COR-L47 (cell line): ENCODE results near the gene CACNA1S.
A peak's percentile ranks its signal among the peaks of the same experiment; 100 is the strongest.

Experiments
- DNase-seq: peaks from one replicate; lab custom pipeline; 2025; lab: John Stamatoyannopoulos, UW

Gene CACNA1S

DNA sequence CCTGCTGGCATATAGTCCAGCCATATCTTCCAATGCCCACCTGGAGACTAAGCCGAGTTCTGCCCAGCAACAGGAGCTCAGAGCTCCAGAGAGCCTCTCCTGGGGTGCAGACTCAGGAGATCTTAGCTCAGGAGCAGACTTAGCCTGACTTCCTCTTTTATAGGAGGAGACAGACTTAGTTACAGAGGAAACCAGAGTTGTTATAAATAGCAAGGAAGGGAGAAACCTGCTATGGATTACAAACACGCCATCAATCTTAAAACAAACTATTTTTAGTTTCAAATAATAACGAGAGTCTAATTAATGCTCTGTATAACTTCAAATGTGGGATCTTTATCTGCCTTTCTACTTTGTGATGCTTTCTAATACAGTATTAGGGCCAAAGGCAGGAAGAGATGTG is 85.4 kb downstream of the CACNA1S start:
- no peak for DNase-seq

DNA sequence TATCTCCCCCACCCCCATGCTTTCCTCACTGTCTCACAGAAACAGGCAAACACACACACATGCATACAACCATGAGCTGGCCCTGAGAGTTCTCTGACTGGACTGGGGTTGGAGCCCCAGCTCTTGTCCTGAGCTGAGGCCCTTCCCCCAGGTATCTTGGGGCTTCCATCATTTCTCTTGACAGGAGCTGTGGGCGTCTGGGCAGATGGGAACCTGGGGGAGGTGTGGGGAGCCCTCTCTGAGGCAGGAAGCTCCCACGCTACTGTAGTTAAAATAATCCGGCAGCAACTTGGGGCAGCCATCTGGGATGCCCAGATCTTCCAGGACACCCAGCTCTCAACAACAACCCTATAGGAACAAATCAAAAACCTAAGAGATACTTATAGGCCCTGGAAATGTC is 86.0 kb downstream of the CACNA1S start:
- no peak for DNase-seq

DNA sequence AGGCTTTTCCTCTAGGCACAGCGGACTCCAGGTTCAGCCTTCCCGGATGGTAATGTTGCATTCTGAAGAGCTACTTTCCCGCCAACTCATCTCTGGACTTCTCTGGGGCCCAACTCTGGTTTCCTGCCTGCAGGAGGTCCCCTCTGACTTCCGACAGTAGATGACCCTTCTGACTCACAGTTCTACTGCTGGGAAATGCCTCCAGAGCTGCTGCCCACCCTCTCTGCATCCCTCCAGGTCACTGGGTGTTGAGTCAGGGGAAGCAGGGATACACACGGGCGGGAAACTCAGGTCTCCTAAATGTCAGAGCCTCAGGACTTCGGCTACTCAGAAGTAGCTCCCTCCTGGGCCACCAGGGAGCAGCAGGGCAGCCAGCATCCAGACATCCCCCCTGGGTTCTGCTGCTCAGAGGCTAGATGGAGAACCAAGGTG is 86.6 kb downstream of the CACNA1S start:
- no peak for DNase-seq

DNA sequence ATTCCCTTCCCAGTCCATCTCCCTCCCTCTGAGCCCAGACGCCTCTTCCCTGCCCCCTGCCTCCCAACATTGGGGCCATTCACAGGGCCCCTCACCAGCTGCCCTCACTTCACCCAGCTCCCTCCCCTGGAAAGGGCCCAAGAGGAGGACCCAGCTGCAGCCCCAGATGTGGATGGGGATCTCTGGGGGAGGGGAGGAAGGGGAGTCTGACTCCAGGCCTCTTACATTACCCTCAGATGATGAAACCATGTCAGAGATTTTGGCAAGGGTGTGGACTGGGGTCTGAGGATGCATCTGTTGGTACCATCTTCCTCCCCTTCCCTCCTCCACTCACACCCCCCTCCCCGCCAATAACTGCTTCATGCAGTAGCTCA is 87.6 kb downstream of the CACNA1S start:
- DNase-seq: no peak

DNA sequence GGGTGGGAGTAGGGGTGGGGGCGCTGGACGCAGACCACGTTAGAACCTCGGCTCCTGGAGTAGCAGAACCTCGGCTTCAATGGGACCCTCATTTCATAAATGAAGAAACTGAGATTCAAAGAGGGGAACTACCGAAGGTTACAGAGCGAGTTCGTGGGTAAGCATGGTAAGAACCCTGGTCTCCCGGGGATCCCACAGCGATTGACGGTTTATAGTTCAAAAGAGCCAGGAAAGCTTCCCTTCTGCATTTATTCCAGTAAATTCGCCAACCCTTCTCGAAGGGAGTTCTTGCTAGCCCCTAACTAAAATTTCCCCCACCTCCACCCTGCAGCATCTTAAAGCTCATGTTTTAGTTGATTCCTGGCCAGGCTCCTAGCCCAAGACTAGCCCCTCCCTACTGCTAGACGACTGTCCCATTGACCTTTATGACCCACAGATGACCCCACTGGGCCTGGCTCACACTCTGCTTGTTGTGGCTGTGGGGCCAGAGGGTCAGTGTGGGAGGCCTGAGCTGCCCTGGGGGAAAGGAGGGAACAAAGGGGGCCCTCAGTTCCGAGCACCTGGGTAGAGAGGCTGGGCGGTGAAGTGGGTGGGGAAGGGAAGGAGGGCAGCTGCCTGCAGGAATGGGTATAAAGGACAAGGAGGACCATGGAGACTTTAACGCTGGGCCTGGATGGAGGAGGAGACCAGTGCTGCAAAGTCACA is 88.2 kb downstream of the CACNA1S start:
- no peak for DNase-seq

DNA sequence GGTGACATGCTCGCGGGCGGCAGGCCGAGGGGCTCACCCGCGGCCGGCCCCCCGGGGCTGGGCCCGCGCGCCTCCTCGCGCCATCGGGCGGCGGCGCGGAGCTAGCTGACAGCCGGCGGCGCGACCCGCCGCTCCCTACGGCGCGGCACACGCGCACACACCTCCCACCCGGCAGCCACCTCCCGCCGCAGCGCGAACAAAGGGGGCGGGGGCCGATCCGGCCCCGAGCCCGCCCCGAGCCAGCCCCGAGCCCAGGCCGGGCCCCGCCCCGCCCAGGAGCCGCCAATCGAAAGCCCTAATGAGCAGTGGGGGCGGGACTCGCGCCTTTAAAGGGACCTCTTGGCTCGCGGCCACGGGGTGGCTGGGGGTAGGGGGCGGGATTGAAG is 88.7 kb downstream of the CACNA1S start, which contains the start of gene KIF21B:
Gene KIF21B, minus strand, starts transcription at position 198 of the 386 bp plus-strand sequence. CDS start 331 bp downstream, outside the sequence.
- DNase-seq: peak; percentile 76

DNA sequence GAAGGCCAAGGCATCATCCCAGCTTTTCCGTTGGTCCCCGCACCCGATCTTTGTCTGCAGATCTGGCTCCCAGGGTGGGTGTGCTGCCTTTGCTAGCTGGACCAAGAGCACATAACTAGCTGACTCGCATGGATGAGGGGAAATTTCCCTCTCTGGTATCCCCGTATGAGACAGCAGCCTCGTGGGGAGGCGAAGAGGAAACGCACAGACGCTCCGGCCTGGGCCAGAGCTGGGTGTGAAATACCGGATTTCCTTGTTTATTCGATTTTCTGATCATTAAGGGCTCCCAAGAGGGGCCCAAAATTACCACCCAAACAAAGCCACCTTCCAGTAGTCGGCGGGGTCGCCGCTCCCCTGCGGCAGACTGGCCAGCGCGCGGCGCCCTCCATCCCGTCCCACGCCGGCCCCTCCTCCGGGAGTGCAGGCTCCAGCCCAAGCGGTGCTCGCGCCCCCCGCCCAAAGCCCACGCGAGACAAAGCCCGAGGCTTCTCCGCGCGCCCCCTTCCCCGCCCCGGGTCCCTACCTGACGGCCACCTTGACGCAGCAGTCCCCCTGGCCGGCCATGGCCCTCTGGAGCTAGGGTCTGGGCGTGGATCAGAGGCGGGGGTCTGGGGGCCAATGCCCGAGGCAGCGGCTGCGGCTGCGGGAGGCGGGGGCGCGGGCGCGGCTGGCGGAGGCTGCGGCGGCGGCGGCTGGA is 89.3 kb downstream of the CACNA1S start:
- DNase-seq: peak; percentile 50

DNA sequence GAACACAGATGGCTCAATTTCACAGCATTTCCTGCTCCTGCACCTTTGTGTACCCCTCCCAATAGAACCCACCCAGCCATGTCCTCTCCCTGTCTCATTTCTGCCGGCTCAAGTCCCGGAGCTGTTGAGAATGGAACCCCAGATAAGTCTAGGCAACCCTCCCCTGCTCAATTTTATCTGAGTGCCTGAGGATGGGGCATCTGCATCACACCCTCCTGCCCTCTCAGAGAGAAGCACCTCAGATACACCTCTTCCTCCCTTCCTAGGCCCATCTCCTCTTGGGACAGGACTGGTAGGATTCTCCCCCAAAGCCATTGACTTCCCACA is 89.8 kb downstream of the CACNA1S start:
- no peak for DNase-seq

DNA sequence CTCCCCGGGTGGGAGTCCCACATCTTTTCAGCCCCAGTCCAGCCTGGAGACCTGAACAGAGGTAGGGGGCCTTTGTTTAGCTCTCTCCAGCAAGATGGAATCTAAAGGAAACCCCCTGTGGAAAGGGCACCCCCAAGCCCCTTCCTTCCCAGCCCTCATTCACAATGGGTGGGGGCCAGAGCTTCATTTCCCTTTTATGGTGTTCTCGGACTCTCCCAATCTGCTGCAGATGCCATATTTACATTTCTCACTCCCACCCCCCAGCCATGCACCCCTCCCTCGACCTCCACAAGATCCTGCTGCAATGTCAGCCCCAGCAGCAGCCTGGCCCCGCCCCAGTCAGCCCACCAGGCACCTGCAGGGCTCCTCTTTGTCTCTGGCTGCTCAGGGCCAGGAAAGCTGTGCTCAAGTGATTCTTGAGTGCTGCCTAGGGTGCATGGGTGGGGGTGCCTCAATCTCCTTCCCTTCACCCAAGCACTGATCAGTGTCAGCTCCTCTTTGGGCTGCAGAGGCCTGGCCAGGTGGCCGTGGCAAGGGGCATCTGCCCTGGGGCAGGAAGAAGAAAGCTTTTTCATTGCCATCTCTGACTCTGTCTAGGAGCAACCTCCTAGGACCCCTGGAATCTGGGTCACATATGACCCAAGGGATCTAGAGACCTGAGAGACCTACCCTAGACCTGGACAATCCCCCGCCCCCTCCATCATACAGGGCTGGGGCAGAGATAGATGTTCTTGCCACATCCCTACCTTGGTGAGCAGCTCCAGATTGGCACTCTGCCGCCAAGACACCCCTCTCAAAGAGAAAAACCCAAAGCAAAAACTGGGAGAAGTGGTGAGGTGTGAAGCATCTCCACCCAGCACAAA is 90.4 kb downstream of the CACNA1S start:
- peak; percentile 18 for DNase-seq

DNA sequence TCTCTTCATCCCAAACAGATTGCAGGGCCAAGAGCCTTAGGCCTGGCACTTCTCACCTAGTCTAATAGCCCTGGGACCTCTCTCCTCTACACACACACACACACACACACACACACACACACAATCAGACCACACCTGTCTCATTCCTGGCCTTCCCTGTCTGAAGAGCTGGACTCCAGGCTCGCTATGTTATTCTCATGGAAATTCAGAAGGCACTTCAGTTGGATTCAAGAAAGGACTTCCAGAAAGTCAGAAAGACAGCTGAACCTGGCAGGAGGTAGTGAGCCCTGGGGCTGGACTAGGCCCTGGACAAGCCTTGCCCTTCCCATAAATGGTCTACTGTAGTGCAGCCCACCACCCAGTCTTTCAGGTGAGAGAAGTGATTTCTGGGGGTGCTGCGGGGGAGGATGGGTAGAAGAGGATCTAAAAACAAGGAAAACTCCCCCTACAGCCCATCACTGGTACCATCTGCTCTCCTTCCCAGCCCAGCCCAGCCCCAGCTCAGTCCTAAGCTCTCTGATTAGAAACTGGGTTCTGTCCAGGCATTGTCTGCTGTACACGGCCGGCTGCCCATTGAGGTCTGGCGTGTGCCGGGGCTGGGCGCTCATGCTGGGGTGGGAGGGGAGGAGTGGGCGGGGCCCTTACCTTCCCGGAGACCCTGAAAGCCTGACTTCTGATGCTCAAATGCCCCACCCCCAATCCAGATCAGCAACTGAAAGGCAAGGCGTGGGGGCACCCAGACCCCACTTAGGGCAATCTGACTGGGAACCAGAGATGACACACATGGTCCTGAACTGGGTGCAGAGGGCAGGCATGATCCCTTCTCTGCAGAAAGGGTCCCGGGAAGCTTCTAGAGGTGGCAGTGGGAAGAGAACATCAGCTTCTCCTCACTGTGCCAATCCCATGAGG is 91.3 kb downstream of the CACNA1S start:
- DNase-seq: no peak

DNA sequence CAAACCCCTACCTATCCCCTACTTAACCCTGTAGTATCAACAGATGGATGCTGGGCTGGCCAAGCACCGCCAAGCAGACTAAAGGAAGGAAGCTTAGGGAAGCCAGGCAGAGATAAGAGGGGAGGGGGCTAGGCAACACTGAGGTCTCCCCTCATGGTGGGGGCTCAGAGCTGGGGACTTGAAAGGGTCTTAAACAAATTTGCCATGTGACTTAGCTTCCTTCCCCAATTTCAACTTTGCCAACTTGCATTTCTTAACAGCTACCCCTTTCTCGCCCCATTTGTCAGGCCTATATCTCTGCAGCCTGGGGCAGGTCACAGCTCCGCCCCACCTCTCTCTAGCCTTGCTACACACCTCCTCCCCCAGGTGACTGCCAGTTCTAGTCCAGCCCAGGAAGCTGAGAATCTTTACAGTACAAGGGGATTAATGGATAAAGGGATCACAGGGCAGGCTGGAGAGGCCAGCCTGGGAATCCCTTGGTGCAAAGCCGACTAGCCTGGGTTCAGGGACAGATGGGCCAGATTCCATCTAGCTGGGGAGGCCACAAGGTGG is 92.1 kb downstream of the CACNA1S start:
- no peak for DNase-seq

DNA sequence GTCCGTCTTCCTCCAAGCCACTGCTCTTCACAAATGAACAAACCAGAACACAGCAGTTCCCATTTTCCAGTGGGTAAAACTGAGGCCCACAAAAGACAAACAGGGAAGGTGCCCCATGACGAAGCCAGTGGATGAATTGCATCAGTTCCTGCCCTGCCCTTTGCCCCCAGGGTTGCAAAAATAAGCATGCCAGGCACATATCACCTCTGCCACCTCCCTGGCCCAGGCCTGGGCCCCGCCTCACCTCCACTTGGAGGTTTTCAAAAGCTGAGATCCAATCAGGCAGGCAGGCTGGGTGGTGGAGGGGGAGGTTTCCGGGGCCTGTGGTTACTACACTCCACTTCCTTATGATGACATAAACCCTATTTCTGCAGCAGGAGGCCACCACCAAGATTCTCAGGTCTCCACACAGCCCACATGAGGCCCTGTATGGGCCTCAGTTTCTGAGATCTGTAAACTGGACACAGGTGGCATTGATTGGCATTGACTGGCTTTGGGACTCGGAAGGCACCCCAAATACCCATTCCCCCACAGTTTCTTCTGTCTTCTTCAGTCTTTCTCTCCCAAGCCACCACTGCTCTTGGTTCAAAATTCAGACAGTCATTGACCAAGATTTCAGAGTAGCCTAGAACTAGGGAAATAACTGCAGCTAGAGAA is 92.8 kb downstream of the CACNA1S start:
- DNase-seq: no peak

DNA sequence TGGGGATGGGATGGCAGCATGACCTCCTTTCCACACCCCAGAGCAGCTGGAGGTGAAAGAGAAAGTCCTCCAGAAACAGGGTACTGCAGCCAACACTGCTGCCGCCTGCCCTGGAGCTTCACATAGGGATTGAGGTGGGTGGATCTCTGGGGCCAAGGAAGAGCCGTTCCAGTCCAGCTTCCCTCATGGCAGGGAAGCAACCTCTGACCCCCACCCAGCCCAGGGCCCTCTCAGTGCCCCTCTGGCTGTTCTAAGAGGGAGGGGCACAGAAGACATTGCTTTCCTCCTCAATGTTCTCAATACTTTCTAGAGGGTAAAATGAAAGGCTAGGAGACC is 94.4 kb downstream of the CACNA1S start:
- no peak for DNase-seq

DNA sequence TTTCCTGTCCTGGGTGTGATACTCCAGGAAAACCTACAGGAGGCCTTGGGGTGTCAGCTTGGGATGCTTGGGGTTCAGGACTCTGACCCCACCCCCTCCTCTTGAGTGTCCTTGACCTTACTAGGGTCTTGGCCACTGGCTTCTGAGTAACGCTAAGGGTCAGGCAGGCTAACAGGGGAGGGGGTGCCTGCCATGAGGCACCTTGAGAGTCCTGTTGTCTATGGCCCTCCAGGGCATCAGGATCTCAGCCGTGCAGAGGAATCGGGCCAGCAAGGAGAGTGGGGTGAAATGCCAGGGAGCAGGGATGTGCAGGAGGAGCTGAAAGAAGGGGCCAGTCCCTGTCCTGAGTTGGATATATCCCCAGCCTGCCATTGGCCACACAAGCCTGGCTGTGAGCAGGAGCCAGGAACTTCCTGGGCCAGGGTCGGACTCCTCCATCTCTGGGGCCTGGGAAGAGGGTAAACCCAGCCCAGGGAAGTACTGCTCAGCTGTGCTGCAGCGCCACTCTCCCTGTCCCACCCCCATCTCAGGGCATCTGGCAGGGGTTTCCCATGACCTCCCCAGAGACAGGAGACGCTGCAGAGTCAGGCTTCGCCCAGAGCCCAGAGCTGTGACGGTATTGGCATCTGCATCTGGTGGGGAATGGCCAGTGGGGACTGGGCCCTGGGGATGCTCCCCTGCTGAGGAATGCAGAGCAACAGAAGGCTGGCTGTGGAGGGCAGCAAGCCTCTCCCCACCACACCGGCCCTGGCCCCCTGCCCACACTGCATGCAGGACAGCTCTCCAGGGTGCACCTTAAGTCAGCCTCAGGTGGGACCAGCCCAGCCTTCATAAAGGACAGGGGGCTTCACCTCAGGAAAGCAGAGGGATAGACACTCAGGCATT is 95.0 kb downstream of the CACNA1S start:
- no peak for DNase-seq

DNA sequence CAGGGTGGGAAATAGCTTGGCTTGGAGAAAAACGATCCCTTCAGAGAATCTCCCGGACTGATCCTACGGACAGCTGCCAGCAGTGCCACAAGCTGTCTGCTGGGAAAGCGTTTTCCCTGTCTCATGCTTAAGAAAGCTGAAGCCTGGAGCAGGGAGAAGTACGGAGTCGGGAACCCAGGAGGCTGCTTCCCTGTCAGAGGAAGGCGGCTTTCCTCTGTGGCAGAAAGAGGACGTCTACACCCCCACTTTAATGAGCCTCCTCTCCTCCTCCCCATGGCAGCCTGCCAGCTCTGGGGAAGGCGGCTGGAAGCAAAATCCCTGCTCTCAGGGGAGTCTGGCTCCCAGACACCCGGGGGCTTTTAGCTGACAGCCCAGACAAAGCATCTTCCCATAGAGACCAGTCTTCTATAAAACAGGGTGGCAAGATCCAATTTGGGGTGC is 96.0 kb downstream of the CACNA1S start:
- peak; percentile 88 for DNase-seq

DNA sequence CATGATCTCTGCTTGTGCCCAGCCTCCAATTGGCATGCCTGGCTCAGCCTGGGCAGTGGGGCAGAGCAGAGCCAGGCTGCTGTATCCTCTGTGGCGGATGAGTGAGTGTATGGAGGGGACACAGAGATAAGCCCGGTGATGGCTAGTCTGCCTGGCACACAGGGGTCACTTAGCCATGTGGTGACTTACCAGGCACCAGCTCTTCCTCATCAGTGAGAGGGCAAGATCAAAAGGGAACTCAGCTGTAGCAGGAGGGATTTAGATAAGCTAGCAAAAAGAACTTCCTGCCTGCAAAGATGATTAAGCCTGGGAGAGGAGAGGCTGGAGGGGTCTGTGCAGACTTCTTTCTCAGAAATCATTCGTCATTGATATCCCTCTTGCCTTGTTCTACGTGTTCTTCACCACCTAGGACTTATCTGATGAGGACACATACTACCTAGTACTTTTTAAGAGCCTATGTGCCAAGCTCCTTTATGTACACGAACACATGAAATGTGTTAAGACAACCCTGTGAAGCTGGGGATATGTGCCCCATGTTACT is 96.6 kb downstream of the CACNA1S start:
- DNase-seq: no peak

DNA sequence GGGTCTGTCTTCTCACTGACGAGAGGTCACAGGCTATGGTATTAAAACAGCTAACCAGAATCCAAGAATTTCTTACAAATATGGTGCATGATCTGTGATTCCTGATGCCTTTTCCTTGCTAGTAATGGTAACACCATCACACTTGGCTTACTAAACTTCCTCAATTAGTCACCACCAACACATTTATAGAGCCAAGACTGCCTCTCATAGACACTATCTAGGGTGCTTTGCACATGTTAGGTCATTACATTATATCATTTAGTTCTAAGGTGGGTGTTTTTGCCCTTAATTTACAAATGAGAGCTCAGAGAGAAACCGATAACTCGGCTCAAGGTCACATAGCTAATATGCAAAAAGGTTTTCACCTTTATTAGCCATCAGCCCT is 97.4 kb downstream of the CACNA1S start:
- DNase-seq: no peak

DNA sequence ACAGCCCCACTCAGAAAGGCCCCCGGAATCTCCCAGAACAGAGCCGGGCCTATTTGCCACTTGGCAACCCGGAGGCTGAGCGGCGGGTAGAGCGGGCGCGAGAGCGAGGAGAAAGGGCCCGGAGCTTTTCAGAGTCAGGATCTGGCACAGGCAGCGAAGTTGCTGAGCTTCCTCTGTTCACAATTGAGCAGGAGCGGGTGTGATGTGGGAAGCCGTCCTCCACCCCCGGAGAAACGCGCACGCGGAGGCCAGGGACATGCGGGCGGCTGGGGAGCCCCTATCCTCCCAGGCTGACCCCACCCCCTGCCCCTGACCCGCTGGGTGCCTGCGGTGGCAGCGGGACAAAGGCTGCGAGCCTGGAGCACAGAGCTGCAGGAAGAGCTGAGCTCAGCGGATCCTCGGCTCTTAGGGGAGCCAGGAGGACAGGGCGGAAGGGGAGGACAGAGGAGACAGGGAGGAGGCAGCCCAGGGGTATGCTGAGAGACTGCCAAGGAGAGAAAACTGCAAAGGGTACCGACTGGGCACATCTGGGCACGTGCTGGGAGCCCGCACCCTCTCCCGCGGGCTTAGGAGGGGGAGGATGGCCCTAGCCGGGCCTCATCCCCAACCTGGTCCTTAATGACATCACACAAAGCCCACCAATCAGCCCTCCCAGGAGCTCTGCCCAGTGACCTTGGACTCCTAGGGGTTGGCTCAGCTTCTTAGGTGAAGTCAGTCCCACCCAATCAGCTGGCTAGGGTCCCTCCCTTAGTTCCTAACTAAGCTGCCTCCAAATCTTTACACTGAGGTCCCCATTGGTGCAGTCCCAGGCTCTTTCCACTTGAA is 98.0 kb downstream of the CACNA1S start:
- DNase-seq: no peak

DNA sequence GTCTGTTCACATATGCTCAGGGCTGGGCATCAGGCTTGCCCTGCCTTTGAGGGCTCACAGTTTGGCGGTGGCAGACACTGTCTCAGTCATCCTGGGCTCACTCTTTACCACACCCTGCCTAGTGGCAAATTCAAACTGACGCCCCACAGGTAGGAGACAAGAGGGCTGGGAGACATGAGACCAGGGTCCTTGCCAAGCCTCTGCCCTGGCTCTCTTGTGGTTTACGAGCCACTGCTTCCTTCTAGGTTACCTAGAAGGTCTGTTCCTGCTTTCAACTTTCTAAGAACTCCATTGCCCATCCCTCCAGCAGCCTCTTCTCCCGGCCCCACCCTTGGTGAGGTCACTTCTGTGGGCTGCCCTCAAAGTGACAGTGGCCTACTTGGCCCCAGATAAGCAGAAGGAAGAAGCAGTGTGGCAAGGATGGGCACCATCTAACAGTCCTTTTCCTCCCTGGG is 99.2 kb downstream of the CACNA1S start:
- DNase-seq: no peak
